ENCODE results near the gene CC2D2B. TPM values are rescaled to one million over a fixed set of nuclear protein-coding genes. Genes with fewer than 3 reads are reported as not detected.

CC2D2B gene
- total RNA-seq, 1 experiment from 2014 or later = 0.20 TPM

- peaks cover 23% of the 10 kb centered on the region for H3K36me3 Mint-ChIP-seq
- peak within 1 kb of the TSS; percentile 89 for H3K4me3 Mint-ChIP-seq
- peak within 1 kb of the TSS; percentile 38; the same call in 1 of the 2 replicates for H3K27ac Mint-ChIP-seq
- DNase-seq (ENCODE audit: low spot score) (peak; percentile 88), ATAC-seq (peak; percentile 93)
- POLR2A ChIA-PET = interaction anchor here (0.7 to 1.8 kb wide), 2 partner anchors 87 to 668 kb away, joined by 5 to 9 read pairs; partner anchors contain the start of gene ZNF518A
- peaks cover 19% of the 10 kb centered on the region for H3K27me3 Mint-ChIP-seq (ENCODE audit: low read depth)
- peaks cover 5% of the 10 kb centered on the region for H3K9me3 Mint-ChIP-seq
- CTCF ChIA-PET = no interaction called here
- H3K4me1 Mint-ChIP-seq = peaks cover 28% of the 10 kb centered on the region
- TF ChIP-seq E2F1 (CRISPR knock-in tag; IDR thresholded peaks at IDR 0.05) (no peak; the same call in 1 of the 2 replicates), NFYB (CRISPR knock-in tag; conservative IDR thresholded peaks at IDR 0.05; ENCODE audit: low read depth) (peak; percentile 92), FOXP1 (CRISPR knock-in tag; IDR thresholded peaks at IDR 0.05; ENCODE audit: borderline replicate concordance) (peak; percentile 98), GABPB1 (CRISPR knock-in tag; IDR thresholded peaks at IDR 0.05) (peak; percentile 30; the same call in 1 of the 2 replicates), JUN (CRISPR knock-in tag; IDR thresholded peaks at IDR 0.05) (peak; percentile 83), EMX1 (CRISPR knock-in tag; IDR thresholded peaks at IDR 0.05) (peak; percentile 57; the same call in 1 of the 2 replicates), MLX (CRISPR knock-in tag; IDR thresholded peaks at IDR 0.05) (no peak), ZSCAN18 (CRISPR knock-in tag; IDR thresholded peaks at IDR 0.05) (no peak), MYBL2 (CRISPR knock-in tag; IDR thresholded peaks at IDR 0.05) (peak; percentile 47; the same call in 1 of the 2 replicates), SMAD4 (CRISPR knock-in tag; IDR thresholded peaks at IDR 0.05) (peak; percentile 55; the same call in 1 of the 2 replicates), ZNF423 (CRISPR knock-in tag; IDR thresholded peaks at IDR 0.05) (peak; percentile 31; the same call in 1 of the 2 replicates), TEAD4 (CRISPR knock-in tag; IDR thresholded peaks at IDR 0.05) (peak; percentile 80), CBFB (CRISPR knock-in tag; IDR thresholded peaks at IDR 0.05; ENCODE audit: low read depth) (peak; percentile 56; the same call in 1 of the 2 replicates), USF1 (CRISPR knock-in tag; IDR thresholded peaks at IDR 0.05) (peak; percentile 66), ATF1 (CRISPR knock-in tag; IDR thresholded peaks at IDR 0.05) (no peak), ZNF138 (CRISPR knock-in tag; conservative IDR thresholded peaks at IDR 0.05) (peak; percentile 84; the same call in 1 of the 2 replicates), NR3C1 (CRISPR knock-in tag; conservative IDR thresholded peaks at IDR 0.05; ENCODE audit: low read depth) (peak; percentile 92; the same call in 1 of the 2 replicates), CREM (CRISPR knock-in tag; IDR thresholded peaks at IDR 0.05) (peak; percentile 85; the same call in 1 of the 2 replicates), E2F4 (CRISPR knock-in tag; IDR thresholded peaks at IDR 0.05; ENCODE audit: borderline replicate concordance, low read depth) (peak; percentile 77), FOXK1 (CRISPR knock-in tag; IDR thresholded peaks at IDR 0.05) (peak; percentile 87), ESRRA (CRISPR knock-in tag; IDR thresholded peaks at IDR 0.05; ENCODE audit: borderline replicate concordance) (peak; percentile 93)
- TF ChIP-seq, protein P1, sequence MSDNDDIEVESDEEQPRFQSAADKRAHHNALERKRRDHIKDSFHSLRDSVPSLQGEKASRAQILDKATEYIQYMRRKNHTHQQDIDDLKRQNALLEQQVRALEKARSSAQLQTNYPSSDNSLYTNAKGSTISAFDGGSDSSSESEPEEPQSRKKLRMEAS (CRISPR knock-in tag; IDR thresholded peaks at IDR 0.05) = peak; percentile 95
- TF ChIP-seq, protein P2, sequence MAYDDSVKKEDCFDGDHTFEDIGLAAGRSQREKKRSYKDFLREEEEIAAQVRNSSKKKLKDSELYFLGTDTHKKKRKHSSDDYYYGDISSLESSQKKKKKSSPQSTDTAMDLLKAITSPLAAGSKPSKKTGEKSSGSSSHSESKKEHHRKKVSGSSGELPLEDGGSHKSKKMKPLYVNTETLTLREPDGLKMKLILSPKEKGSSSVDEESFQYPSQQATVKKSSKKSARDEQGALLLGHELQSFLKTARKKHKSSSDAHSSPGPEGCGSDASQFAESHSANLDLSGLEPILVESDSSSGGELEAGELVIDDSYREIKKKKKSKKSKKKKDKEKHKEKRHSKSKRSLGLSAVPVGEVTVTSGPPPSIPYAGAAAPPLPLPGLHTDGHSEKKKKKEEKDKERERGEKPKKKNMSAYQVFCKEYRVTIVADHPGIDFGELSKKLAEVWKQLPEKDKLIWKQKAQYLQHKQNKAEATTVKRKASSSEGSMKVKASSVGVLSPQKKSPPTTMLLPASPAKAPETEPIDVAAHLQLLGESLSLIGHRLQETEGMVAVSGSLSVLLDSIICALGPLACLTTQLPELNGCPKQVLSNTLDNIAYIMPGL (CRISPR knock-in tag; IDR thresholded peaks at IDR 0.05) = peak; percentile 92
- TF ChIP-seq, protein P3, sequence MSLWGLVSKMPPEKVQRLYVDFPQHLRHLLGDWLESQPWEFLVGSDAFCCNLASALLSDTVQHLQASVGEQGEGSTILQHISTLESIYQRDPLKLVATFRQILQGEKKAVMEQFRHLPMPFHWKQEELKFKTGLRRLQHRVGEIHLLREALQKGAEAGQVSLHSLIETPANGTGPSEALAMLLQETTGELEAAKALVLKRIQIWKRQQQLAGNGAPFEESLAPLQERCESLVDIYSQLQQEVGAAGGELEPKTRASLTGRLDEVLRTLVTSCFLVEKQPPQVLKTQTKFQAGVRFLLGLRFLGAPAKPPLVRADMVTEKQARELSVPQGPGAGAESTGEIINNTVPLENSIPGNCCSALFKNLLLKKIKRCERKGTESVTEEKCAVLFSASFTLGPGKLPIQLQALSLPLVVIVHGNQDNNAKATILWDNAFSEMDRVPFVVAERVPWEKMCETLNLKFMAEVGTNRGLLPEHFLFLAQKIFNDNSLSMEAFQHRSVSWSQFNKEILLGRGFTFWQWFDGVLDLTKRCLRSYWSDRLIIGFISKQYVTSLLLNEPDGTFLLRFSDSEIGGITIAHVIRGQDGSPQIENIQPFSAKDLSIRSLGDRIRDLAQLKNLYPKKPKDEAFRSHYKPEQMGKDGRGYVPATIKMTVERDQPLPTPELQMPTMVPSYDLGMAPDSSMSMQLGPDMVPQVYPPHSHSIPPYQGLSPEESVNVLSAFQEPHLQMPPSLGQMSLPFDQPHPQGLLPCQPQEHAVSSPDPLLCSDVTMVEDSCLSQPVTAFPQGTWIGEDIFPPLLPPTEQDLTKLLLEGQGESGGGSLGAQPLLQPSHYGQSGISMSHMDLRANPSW (CRISPR knock-in tag; conservative IDR thresholded peaks at IDR 0.05; ENCODE audit: low read depth) = 0 out of 2 replicates have a peak, but pooled peaks have one; percentile 56
- TF ChIP-seq, protein P4, sequence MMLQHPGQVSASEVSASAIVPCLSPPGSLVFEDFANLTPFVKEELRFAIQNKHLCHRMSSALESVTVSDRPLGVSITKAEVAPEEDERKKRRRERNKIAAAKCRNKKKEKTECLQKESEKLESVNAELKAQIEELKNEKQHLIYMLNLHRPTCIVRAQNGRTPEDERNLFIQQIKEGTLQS (CRISPR knock-in tag; conservative IDR thresholded peaks at IDR 0.05) = no peak
These were observed 135.5 kb downstream of the CC2D2B start, which contains the start of gene CCNJ for GRCh38 chr10:96043033-96043892. CCNJ (plus strand) TSS chr10:96043583; CDS start chr10:96044394, 811 bp downstream.

All from WTC11 (cell line).